ENCODE measurements around the gene MIOS. TPM values are rescaled to one million over a fixed set of nuclear protein-coding genes. Genes with fewer than 3 reads are reported as not detected.

MIOS gene
- total and polyA plus RNA-seq, 9 of the 15 experiments (the other 6 are each of a cell fraction or from before 2014, with no cell fraction given), result 7.8 to 47.8 (median 30.6) TPM

GRCh38 chr7:7640221-7641128 lies 73.8 kb downstream of the MIOS start, which contains the start of gene UMAD1 (continued):
- peak; percentile 10; the same call in 1 of the 2 replicates for TF ChIP-seq CGGBP1 (CRISPR knock-in tag; IDR thresholded peaks at IDR 0.05)
- peak; percentile 53 to 91 (median 87) for TF ChIP-seq YY1 (IDR thresholded peaks at IDR 0.05; ENCODE audit: borderline replicate concordance in 1 of 3, control insufficient read depth in 1 of 3, extremely low read depth in 1 of 3, insufficient read depth in 3 of 3, insufficient read length in 1 of 3, insufficient replicate concordance in 2 of 3, low read depth in 1 of 3, low read length in 2 of 3)
- peak; percentile 82 to 85 for TF ChIP-seq NRF1 (conservative IDR thresholded peaks at IDR 0.05 in 1 of 2, IDR thresholded peaks at IDR 0.05 in 1 of 2)
- no peak for TF ChIP-seq ZNF589 (CRISPR knock-in tag; IDR thresholded peaks at IDR 0.05; ENCODE audit: low read depth)
- no peak for TF ChIP-seq ZBTB12 (CRISPR knock-in tag; IDR thresholded peaks at IDR 0.05)

All from K562 (cell line).